Glomerular visceral epithelial cell (primary cell): ENCODE measurements around the gene BCORL1.

ENCODE experiments used
- DNase-seq: peaks from one replicate; pipeline ENCODE4 v3.0.0-alpha.2; 2016; ENCODE audit errors: extremely low spot score

The BCORL1 gene

GRCh38 chrX:129982300-129983251, at the start of gene BCORL1:
TSS of gene BCORL1 (plus strand) at chrX:129982635. CDS start at chrX:130005232, 22,597 bp downstream.
- DNase-seq: peak; percentile 93

- DNase-seq: peak; percentile 1
Measured at GRCh38 chrX:129932821-129933321, 49.6 kb upstream of the BCORL1 start.

- no peak for DNase-seq
Measured at GRCh38 chrX:129933700-129934099, 48.7 kb upstream of the BCORL1 start.

GRCh38 chrX:129934461-129934860, 48.0 kb upstream of the BCORL1 start:
- no peak for DNase-seq

- no peak for DNase-seq
Measured at GRCh38 chrX:129934952-129935351, 47.5 kb upstream of the BCORL1 start.

- no peak for DNase-seq
Measured at GRCh38 chrX:129938081-129938480, 44.4 kb upstream of the BCORL1 start.

- no peak for DNase-seq
Measured at GRCh38 chrX:129939986-129940385, 42.4 kb upstream of the BCORL1 start.

GRCh38 chrX:129940721-129941120, 41.7 kb upstream of the BCORL1 start:
- DNase-seq: no peak

- DNase-seq: no peak
Measured at GRCh38 chrX:129945131-129945530, 37.3 kb upstream of the BCORL1 start.

- no peak for DNase-seq
Measured at GRCh38 chrX:129953334-129953648, 29.1 kb upstream of the BCORL1 start.

- DNase-seq: no peak
Measured at GRCh38 chrX:129953881-129954280, 28.6 kb upstream of the BCORL1 start.

GRCh38 chrX:129954804-129955203, 27.6 kb upstream of the BCORL1 start:
- no peak for DNase-seq

GRCh38 chrX:129955682-129956081, 26.8 kb upstream of the BCORL1 start:
- no peak for DNase-seq

- no peak for DNase-seq
Measured at GRCh38 chrX:129956145-129956544, 26.3 kb upstream of the BCORL1 start.

- DNase-seq: no peak
Measured at GRCh38 chrX:129956765-129957164, 25.7 kb upstream of the BCORL1 start.

GRCh38 chrX:129957241-129958082, 25.0 kb upstream of the BCORL1 start:
- peak; percentile 37 for DNase-seq

GRCh38 chrX:129958083-129958465, 24.4 kb upstream of the BCORL1 start:
- DNase-seq: no peak

- DNase-seq: no peak
Measured at GRCh38 chrX:129958814-129959492, 23.5 kb upstream of the BCORL1 start.

GRCh38 chrX:129959493-129959832, 23.0 kb upstream of the BCORL1 start:
- no peak for DNase-seq

- DNase-seq: peak; percentile 56
Measured at GRCh38 chrX:129961180-129962083, 21.0 kb upstream of the BCORL1 start.

- DNase-seq: no peak
Measured at GRCh38 chrX:129963729-129964128, 18.7 kb upstream of the BCORL1 start.
